Neural cell (in vitro differentiated cells): ENCODE results near the gene KRTAP5-6. TPM values are rescaled to one million over a fixed set of nuclear protein-coding genes. Genes with fewer than 3 reads are reported as not detected.

Experiments
- H2AFZ ChIP-seq: fragments of 200-600, 300-800 bp; sonication (generic), shearing (Covaris generic); 2 replicates; pipeline ENCODE4 v1.6.0; 2014; ENCODE audit warnings: low read depth, mild to moderate bottlenecking, antibody characterized with exemption, low read length, moderate library complexity
- H3F3A ChIP-seq: fragments of 200-600 bp; shearing (Covaris generic); 2 replicates; pipeline ENCODE4 v1.6.1; 2016; ENCODE audit warnings: mild to moderate bottlenecking, moderate library complexity, mixed read lengths, antibody characterized with exemption, low read length; ENCODE audit not compliant: insufficient read depth, poor library complexity, severe bottlenecking
- H3K27ac ChIP-seq: fragments of 200-600, 300-800 bp; sonication (generic), shearing (Covaris generic); 2 replicates; pipeline ENCODE4 v1.5.1; 2014; ENCODE audit warnings: mild to moderate bottlenecking, low read length, moderate library complexity
- H3K27me3 ChIP-seq: fragments of 300-800, 200-600 bp; sonication (generic), shearing (Covaris generic); 2 replicates; pipeline ENCODE4 v1.6.0; 2014; ENCODE audit warnings: mild to moderate bottlenecking, low read depth, low read length, moderate library complexity; ENCODE audit not compliant: insufficient read depth
- H3K36me3 ChIP-seq: fragments of 300-800, 200-600 bp; sonication (generic), shearing (Covaris generic); 2 replicates; pipeline ENCODE4 v1.5.1; 2014; ENCODE audit warnings: mild to moderate bottlenecking, antibody characterized with exemption, low read length, moderate library complexity; ENCODE audit not compliant: insufficient read depth
- H3K4me2 ChIP-seq: fragments of 300-800, 200-600 bp; sonication (generic), shearing (Covaris generic); 2 replicates; pipeline ENCODE4 v1.6.0; 2014; ENCODE audit warnings: mild to moderate bottlenecking, low read length
- H3K4me3 ChIP-seq: fragments of 300-800, 200-600 bp; sonication (generic), shearing (Covaris generic); 2 replicates; pipeline ENCODE4 v1.5.1; 2014; ENCODE audit warnings: mild to moderate bottlenecking, low read length, moderate library complexity
- H3K79me2 ChIP-seq: fragments of 200-600 bp; shearing (Covaris generic); replicated peaks from 2 replicates; pipeline ENCODE4 v1.6.0; 2014; ENCODE audit warnings: mild to moderate bottlenecking, low read length, moderate library complexity; ENCODE audit not compliant: insufficient read depth
- H3K9ac ChIP-seq: fragments of 300-800, 200-600 bp; sonication (generic), shearing (Covaris generic); 2 replicates; pipeline ENCODE4 v1.6.1; 2016; ENCODE audit warnings: mild to moderate bottlenecking, low read length, mixed read lengths
- H3K9me2 ChIP-seq: fragments of 200-600 bp; shearing (Covaris generic); 2 replicates; pipeline ENCODE4 v1.6.1; 2016; ENCODE audit warnings: mild to moderate bottlenecking, low read length, mixed read lengths; ENCODE audit not compliant: insufficient read depth
- H3K9me3 ChIP-seq: fragments of 200-600, 300-800 bp; sonication (generic), shearing (Covaris generic); 2 replicates; pipeline ENCODE4 v1.6.1; 2016; ENCODE audit warnings: mild to moderate bottlenecking, mixed run types, low read length, moderate library complexity, mixed read lengths
- H4K20me1 ChIP-seq: fragments of 200-600 bp; shearing (Covaris generic); 2 replicates; pipeline ENCODE4 v1.6.1; 2016; ENCODE audit warnings: mild to moderate bottlenecking, mixed run types; ENCODE audit not compliant: insufficient read depth
- CTCF ChIP-seq: fragments of 450-650 bp; IDR thresholded peaks from 2 replicates; pipeline ENCODE4 v1.5.1; 2014; ENCODE audit warnings: antibody characterized with exemption, mild to moderate bottlenecking, moderate library complexity; ENCODE audit not compliant: poor library complexity, severe bottlenecking
- EP300 ChIP-seq: fragments of 450-650 bp; conservative IDR thresholded peaks from 2 replicates; pipeline ENCODE4 v1.6.1; 2014; ENCODE audit warnings: antibody characterized with exemption, mild to moderate bottlenecking, moderate library complexity; ENCODE audit not compliant: poor library complexity, severe bottlenecking
- EZH2 ChIP-seq: fragments of 200-600, 300-800 bp; shearing (Covaris generic), sonication (generic); IDR thresholded peaks from 2 replicates; pipeline ENCODE4 v1.6.1; 2014; ENCODE audit warnings: antibody characterized with exemption, low read length, borderline replicate concordance, mild to moderate bottlenecking; ENCODE audit not compliant: insufficient read depth, poor library complexity, severe bottlenecking
- MXI1 ChIP-seq: fragments of 450-650 bp; conservative IDR thresholded peaks from 2 replicates; pipeline ENCODE4 v1.6.1; 2014; ENCODE audit warnings: antibody characterized with exemption, mild to moderate bottlenecking; ENCODE audit not compliant: poor library complexity, severe bottlenecking
- POLR2AphosphoS5 ChIP-seq: IDR thresholded peaks from 2 replicates; pipeline ENCODE4 v1.6.1; 2012
- RAD21 ChIP-seq: fragments of 450-650 bp; conservative IDR thresholded peaks from 2 replicates; pipeline ENCODE4 v1.6.1; 2014; ENCODE audit warnings: antibody characterized with exemption, mild to moderate bottlenecking, moderate library complexity
- REST ChIP-seq: IDR thresholded peaks from 2 replicates; pipeline ENCODE4 v1.6.1; 2012; ENCODE audit warnings: borderline replicate concordance
- SMC3 ChIP-seq: fragments of 450-650 bp; conservative IDR thresholded peaks from 2 replicates; pipeline ENCODE4 v1.6.1; 2014; ENCODE audit warnings: antibody characterized with exemption, mild to moderate bottlenecking, moderate library complexity; ENCODE audit not compliant: poor library complexity
- TAF1 ChIP-seq: IDR thresholded peaks from 2 replicates; pipeline ENCODE4 v1.6.1; 2012; ENCODE audit warnings: low read depth
- polyA plus RNA-seq: library from polyadenylated mRNA; depleted of rRNA; stranded (reverse); fragments of >200 nt; gene quantifications from 2 replicates; pipeline ENCODE4 v1.2.3, GENCODE V29; 2014

KRTAP5-6 gene
- polyA plus RNA-seq, 1 donor from 2014 or later, result not detected

- Histone ChIP-seq H3K4me2 (no peak overlapping the region), H3K36me3 (no peaks in the 10 kb centered on the region), H4K20me1 (no peaks in the 10 kb centered on the region), H3F3A (no peaks in the 10 kb centered on the region), H2AFZ (no peak overlapping the region), H3K27me3 (peaks cover 18% of the 10 kb centered on the region), H3K27ac (no peak overlapping the region), H3K9me3 (no peaks in the 10 kb centered on the region), H3K9me2 (no peaks in the 10 kb centered on the region), H3K79me2 (no peaks in the 10 kb centered on the region), H3K4me3 (no peak overlapping the region), H3K9ac (no peak overlapping the region)
- TF ChIP-seq REST (no peak), SMC3 (no peak), CTCF (no peak), MXI1 (no peak), EP300 (no peak), POLR2AphosphoS5 (no peak), RAD21 (no peak)
Measured at GRCh38 chr11:1743585-1744136, 46.7 kb downstream of the KRTAP5-6 start.

GRCh38 chr11:1744137-1744886 is 47.3 kb downstream of the KRTAP5-6 start:
- H2AFZ ChIP-seq, result no peak overlapping the region
- H3K9ac ChIP-seq, result no peak overlapping the region
- H3K9me2 ChIP-seq, result no peaks in the 10 kb centered on the region
- no peaks in the 10 kb centered on the region for H3K9me3 ChIP-seq
- no peaks in the 10 kb centered on the region for H4K20me1 ChIP-seq
- no peak for TF ChIP-seq EP300
- TF ChIP-seq RAD21, result no peak
- no peak for TF ChIP-seq CTCF
- no peak for TF ChIP-seq SMC3
- no peak for TF ChIP-seq EZH2
- no peak for TF ChIP-seq POLR2AphosphoS5
- no peak for TF ChIP-seq MXI1
- TF ChIP-seq REST, result no peak
- no peak for TF ChIP-seq TAF1
- H3K36me3 ChIP-seq, result no peaks in the 10 kb centered on the region
- H3K4me3 ChIP-seq, result no peak overlapping the region
- H3F3A ChIP-seq, result no peaks in the 10 kb centered on the region
- no peak overlapping the region for H3K4me2 ChIP-seq
- no peaks in the 10 kb centered on the region for H3K79me2 ChIP-seq
- H3K27me3 ChIP-seq, result peaks cover 25% of the 10 kb centered on the region
- H3K27ac ChIP-seq, result no peak overlapping the region
